HFFc6 (cell line): ENCODE measurements around the gene SULT2B1. TPM values are rescaled to one million over a fixed set of nuclear protein-coding genes. Genes with fewer than 3 reads are reported as not detected.
A peak's percentile ranks its signal among the peaks of the same experiment; 100 is the strongest.

ENCODE experiments used
- DNase-seq: peaks from one replicate; pipeline ENCODE4 v3.0.0-alpha.2; 2018
- H3K27ac Mint-ChIP-seq: 2 replicates; pipeline ENCODE4 v1.8.0; 2020; ENCODE audit warnings: mild to moderate bottlenecking, mixed read lengths
- H3K27me3 Mint-ChIP-seq: 2 replicates; pipeline ENCODE4 v1.8.0; 2021; ENCODE audit warnings: mild to moderate bottlenecking, moderate library complexity, mixed read lengths; ENCODE audit not compliant: insufficient read depth
- H3K36me3 Mint-ChIP-seq: 2 replicates; pipeline ENCODE4 v1.8.0; 2021; ENCODE audit warnings: low read depth, mixed read lengths
- H3K4me1 Mint-ChIP-seq: 2 replicates; pipeline ENCODE4 v1.8.0; 2020; ENCODE audit warnings: low read depth, mixed read lengths
- H3K4me3 Mint-ChIP-seq: 2 replicates; pipeline ENCODE4 v1.8.0; 2020; ENCODE audit warnings: mild to moderate bottlenecking, moderate library complexity, mixed read lengths
- H3K9me3 Mint-ChIP-seq: 2 replicates; pipeline ENCODE4 v1.8.0; 2020; ENCODE audit warnings: mild to moderate bottlenecking, mixed read lengths
- CTCF ChIP-seq: fragments of 200-600 bp; sonication (generic); IDR thresholded peaks from 2 replicates; pipeline ENCODE4 v1.5.0; 2021; ENCODE audit warnings: antibody characterized with exemption, mild to moderate bottlenecking
- total RNA-seq, 6 experiments: library from RNA; stranded (reverse); fragmentation: NEBNext Ultra II Directional; extraction: Animal tissue kit (Norgen Biotek cat#: 25700); gene quantifications; 2 replicates in 1 of 6; 3 replicates in 5 of 6; pipeline ENCODE4 v1.2.3, GENCODE V29; 2021

SULT2B1 gene
- total RNA-seq, 6 experiments from 2014 or later = 0.33 TPM; not detected in 5

GRCh38 chr19:48635966-48636858 lies 84.2 kb downstream of the SULT2B1 start:
- peaks cover 14% of the 10 kb centered on the region; the same call in 1 of the 2 replicates for H3K27me3 Mint-ChIP-seq
- no peaks in the 10 kb centered on the region for H3K9me3 Mint-ChIP-seq
- H3K27ac Mint-ChIP-seq = peak overlapping the region; percentile 43; the same call in 1 of the 2 replicates
- no peaks in the 10 kb centered on the region for H3K36me3 Mint-ChIP-seq
- no peak for TF ChIP-seq CTCF
- H3K4me1 Mint-ChIP-seq = peaks cover 57% of the 10 kb centered on the region
- peak overlapping the region; percentile 91 for H3K4me3 Mint-ChIP-seq
- no peak for DNase-seq

- H3K36me3 Mint-ChIP-seq = no peaks in the 10 kb centered on the region
- H3K27ac Mint-ChIP-seq = peak within 1 kb of the TSS; percentile 98
- H3K4me1 Mint-ChIP-seq = peaks cover 57% of the 10 kb centered on the region
- peak; percentile 43 for TF ChIP-seq CTCF
- H3K4me3 Mint-ChIP-seq = peak within 1 kb of the TSS; percentile 91
- no peaks in the 10 kb centered on the region for H3K9me3 Mint-ChIP-seq
- peaks cover 19% of the 10 kb centered on the region for H3K27me3 Mint-ChIP-seq
- no peak for DNase-seq
These were observed 85.0 kb downstream of the SULT2B1 start, which contains the start of gene DBP for GRCh38 chr19:48636859-48637448. Gene DBP (minus strand): TSS chr19:48637379. CDS start chr19:48636994, 385 bp downstream.

GRCh38 chr19:48637449-48637947 lies 85.5 kb downstream of the SULT2B1 start:
- H3K4me1 Mint-ChIP-seq = peaks cover 53% of the 10 kb centered on the region
- peak; percentile 97 for DNase-seq
- peak overlapping the region; percentile 98 for H3K27ac Mint-ChIP-seq
- H3K4me3 Mint-ChIP-seq = peak overlapping the region; percentile 91
- peaks cover 21% of the 10 kb centered on the region for H3K27me3 Mint-ChIP-seq
- H3K9me3 Mint-ChIP-seq = no peaks in the 10 kb centered on the region
- no peak for TF ChIP-seq CTCF
- H3K36me3 Mint-ChIP-seq = no peaks in the 10 kb centered on the region

- Mint-ChIP-seq H3K36me3 (no peaks in the 10 kb centered on the region), H3K9me3 (no peaks in the 10 kb centered on the region), H3K4me1 (peaks cover 46% of the 10 kb centered on the region), H3K27me3 (peaks cover 24% of the 10 kb centered on the region), H3K27ac (peak overlapping the region; percentile 98), H3K4me3 (peak overlapping the region; percentile 91)
- TF ChIP-seq CTCF = peak; percentile 31; the same call in 1 of the 2 replicates
- DNase-seq = peak; percentile 81
These were observed 86.2 kb downstream of the SULT2B1 start for GRCh38 chr19:48637948-48638830.

GRCh38 chr19:48638831-48639381 lies 86.9 kb downstream of the SULT2B1 start:
- no peak for TF ChIP-seq CTCF
- Mint-ChIP-seq H3K27me3 (peaks cover 27% of the 10 kb centered on the region), H3K36me3 (no peaks in the 10 kb centered on the region), H3K9me3 (no peaks in the 10 kb centered on the region), H3K4me1 (peaks cover 40% of the 10 kb centered on the region), H3K27ac (no peak overlapping the region), H3K4me3 (peak overlapping the region; percentile 91)
- DNase-seq = no peak
